Neutrophil (primary cell): ENCODE data around the gene AGAP1.

Source experiments
- H3K27ac ChIP-seq: fragments of 200-600 bp; sonication (generic); 2 replicates; pipeline ENCODE4 v1.5.1; 2016; ENCODE audit warnings: mild to moderate bottlenecking, moderate library complexity
- H3K27me3 ChIP-seq: fragments of 200-600 bp; sonication (generic); 2 replicates; pipeline ENCODE4 v1.6.0; 2016; ENCODE audit warnings: mild to moderate bottlenecking
- H3K36me3 ChIP-seq: fragments of 200-600 bp; sonication (generic); 2 replicates; pipeline ENCODE4 v1.5.1; 2017
- H3K4me1 ChIP-seq, 2 experiments: fragments of 200-600 bp in 1 of 2; sonication (generic) in 1 of 2; 1 replicate in 1 of 2; 2 replicates in 1 of 2; pipeline versions ENCODE4 v1.5.1 to v1.6.1; 2013 to 2016; ENCODE audit warnings: low read depth in 1 of 2, low read length in 1 of 2, mild to moderate bottlenecking in 1 of 2, moderate library complexity in 1 of 2; ENCODE audit not compliant: control insufficient read depth in 1 of 2, insufficient read depth in 1 of 2
- H3K4me3 ChIP-seq, 2 experiments: fragments of 200-600 bp in 1 of 2; sonication (generic) in 1 of 2; 1 replicate in 1 of 2; 2 replicates in 1 of 2; pipeline ENCODE4 v1.5.1; 2013 to 2016; ENCODE audit warnings: low read depth in 1 of 2, low read length in 1 of 2, mild to moderate bottlenecking in 1 of 2, moderate library complexity in 1 of 2
- H3K9me3 ChIP-seq: fragments of 200-600 bp; sonication (generic); 2 replicates; pipeline ENCODE4 v1.5.1; 2016
- TF ChIP-seq, protein P1 (sequence below): fragments of 200-600 bp; sonication (generic); IDR thresholded peaks from 2 replicates; pipeline ENCODE4 v1.5.1; 2016; ENCODE audit warnings: antibody characterized with exemption

AGAP1 gene

DNA sequence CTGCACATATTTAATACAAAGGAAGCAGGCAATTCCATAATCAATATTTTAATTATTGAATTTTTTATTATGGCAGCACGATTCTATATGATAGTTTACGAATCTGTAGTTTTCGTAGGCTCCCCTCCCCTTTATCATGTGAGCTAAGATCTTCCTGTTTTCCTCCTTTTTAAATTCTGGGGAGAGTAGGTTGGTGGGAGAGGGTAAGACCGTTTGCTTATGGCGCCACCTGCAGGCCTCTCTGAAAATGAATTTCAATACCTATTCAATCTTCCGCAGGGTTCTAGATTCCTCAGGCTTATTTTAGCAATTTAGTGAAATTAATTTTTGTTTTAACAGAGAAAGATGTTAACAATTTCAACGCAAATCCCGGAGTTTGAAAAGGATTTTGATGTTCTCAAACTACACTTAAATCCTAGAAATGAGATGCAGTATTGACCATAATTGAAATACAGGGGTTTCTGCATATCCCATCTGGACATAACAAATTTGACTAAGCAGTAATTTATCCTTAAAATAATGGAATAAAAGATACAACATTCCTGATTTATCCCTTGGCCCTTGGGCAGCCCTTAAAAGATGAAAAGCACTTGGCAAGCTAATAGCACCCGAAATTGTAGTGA is 687.1 kb downstream of the AGAP1 start:
- Histone ChIP-seq H3K4me1 (no peaks in the 10 kb centered on the region), H3K27me3 (peaks cover 88% of the 10 kb centered on the region), H3K36me3 (no peaks in the 10 kb centered on the region), H3K9me3 (no peaks in the 10 kb centered on the region), H3K4me3 (no peak overlapping the region), H3K27ac (no peak overlapping the region)
- TF ChIP-seq, protein P1, sequence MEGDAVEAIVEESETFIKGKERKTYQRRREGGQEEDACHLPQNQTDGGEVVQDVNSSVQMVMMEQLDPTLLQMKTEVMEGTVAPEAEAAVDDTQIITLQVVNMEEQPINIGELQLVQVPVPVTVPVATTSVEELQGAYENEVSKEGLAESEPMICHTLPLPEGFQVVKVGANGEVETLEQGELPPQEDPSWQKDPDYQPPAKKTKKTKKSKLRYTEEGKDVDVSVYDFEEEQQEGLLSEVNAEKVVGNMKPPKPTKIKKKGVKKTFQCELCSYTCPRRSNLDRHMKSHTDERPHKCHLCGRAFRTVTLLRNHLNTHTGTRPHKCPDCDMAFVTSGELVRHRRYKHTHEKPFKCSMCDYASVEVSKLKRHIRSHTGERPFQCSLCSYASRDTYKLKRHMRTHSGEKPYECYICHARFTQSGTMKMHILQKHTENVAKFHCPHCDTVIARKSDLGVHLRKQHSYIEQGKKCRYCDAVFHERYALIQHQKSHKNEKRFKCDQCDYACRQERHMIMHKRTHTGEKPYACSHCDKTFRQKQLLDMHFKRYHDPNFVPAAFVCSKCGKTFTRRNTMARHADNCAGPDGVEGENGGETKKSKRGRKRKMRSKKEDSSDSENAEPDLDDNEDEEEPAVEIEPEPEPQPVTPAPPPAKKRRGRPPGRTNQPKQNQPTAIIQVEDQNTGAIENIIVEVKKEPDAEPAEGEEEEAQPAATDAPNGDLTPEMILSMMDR, result no peak
